HT1080 (cell line): ENCODE measurements around the gene ITPKC. TPM values are rescaled to one million over a fixed set of nuclear protein-coding genes. Genes with fewer than 3 reads are reported as not detected.
"Not testable (repeated sequence)": the region's sequence is repeated elsewhere in the genome, so short reads cannot be mapped to it uniquely, and the experiment has no call there.

Experiments
- DNase-seq: peaks from one replicate; pipeline ENCODE4 v3.0.0-alpha.2; 2015; ENCODE audit warnings: low read depth
- total RNA-seq: library from RNA; depleted of rRNA; stranded (reverse); fragments of >200 nt; shearing (Covaris generic); gene quantifications from 2 replicates; pipeline ENCODE4 v1.2.3, GENCODE V29; 2014

Gene ITPKC
- total RNA-seq, 1 experiment from 2014 or later = 5.2 TPM

DNA sequence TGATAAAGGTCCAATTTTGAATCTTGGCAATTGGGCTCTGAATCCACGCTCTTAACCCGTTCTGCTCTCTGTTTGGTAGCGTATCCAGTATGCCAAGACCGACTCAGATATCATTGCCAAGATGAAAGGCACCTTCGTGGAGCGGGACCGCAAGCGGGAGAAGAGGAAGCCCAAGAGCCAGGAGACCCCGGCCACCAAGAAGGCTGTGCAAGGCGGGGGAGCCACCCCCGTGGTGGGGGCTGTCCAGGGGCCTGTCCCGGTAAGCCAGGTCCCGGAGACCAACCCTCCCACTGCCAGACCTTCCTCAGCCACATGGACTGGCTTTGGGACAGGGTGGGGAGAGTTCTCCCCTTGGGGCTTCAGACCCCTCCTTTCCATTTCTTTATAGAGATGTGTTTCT lies 42.4 kb downstream of the ITPKC start:
- no peak for DNase-seq

DNA sequence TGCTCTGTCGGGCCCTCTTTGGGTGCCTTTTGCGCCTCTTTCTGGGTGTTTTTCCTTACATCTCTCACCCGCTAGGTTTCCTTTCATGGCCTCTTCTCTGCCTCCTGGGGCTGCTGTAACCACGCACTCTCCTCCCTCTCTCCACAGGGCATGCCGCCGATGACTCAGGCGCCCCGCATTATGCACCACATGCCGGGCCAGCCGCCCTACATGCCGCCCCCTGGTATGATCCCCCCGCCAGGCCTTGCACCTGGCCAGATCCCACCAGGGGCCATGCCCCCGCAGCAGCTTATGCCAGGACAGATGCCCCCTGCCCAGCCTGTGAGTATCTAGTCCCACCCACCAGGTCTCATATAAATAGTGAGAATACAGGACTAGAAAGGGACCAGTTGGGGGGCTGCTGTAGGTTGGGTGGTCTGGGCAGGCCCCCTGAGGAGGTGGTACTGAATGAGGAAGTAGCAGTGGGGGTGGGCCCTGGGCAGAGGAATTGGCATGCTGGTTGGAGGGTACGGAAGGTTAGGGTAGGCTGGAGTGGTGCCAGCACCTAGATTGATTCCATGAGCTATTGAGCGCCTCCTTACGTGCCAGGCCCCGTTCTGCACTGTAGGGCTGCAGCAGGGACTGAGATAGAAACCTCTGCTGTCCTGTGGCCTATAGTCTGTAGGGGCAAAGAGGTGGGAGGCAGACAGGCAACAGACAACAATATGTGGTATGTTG lies 46.0 kb downstream of the ITPKC start:
- no peak for DNase-seq

- no peak for DNase-seq
Observed at GRCh38 chr19:40763526-40763925, 46.6 kb downstream of the ITPKC start.

- DNase-seq = no peak
Observed at GRCh38 chr19:40763963-40764362, 47.1 kb downstream of the ITPKC start.

DNA sequence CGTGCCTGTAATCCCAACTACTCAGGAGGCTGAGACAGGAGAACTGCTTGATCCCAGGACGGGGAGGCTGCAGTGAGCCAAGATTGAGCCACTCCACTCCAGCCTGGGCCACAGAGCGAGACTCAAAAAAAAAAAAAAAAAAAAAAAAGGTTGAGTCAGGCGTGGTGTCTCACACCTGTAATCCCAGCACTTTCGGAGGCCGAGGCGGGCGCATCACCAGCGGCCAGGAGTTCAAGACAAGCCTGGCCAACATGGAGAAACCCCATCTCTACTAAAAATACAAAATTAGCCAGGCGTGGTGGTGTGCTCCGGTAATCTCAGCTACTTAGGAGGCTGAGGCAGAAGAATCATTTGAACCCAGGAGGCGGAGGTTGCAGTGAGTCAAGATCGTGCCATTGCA lies 49.5 kb downstream of the ITPKC start:
- DNase-seq = not testable (repeated sequence)

DNA sequence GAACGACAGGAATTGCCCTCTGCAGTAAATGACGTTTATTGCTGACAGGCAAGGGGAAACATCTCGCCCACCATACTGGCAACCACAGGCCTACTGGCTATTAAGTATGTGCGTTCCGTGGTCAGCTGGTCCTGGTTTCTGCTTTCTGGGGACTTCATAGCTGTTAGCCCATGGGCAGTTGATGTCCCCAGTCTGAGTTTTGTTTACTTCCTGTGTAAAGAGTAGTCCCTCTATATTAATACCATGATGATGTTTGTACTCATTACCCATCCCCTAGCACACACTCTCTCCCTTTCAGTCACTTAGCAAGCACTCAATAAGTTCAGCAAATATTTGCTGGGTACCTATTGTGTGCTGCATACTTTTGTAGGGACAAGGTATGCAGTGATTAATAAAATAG lies 52.0 kb downstream of the ITPKC start:
- DNase-seq = no peak

- peak; percentile 66 for DNase-seq
Observed at GRCh38 chr19:40771101-40771862, 54.4 kb downstream of the ITPKC start.

- peak; percentile 80 for DNase-seq
Observed at GRCh38 chr19:40774916-40775631, 58.2 kb downstream of the ITPKC start, which contains the start of gene MIA. TSS of gene MIA (plus strand) at chr19:40775521. CDS start at chr19:40775543, 22 bp downstream.

- no peak for DNase-seq
Observed at GRCh38 chr19:40775632-40776022, 58.7 kb downstream of the ITPKC start.

- no peak for DNase-seq
Observed at GRCh38 chr19:40776364-40776763, 59.5 kb downstream of the ITPKC start.

GRCh38 chr19:40776932-40777644 lies 60.2 kb downstream of the ITPKC start:
- peak; percentile 90 for DNase-seq

- no peak for DNase-seq
Observed at GRCh38 chr19:40777645-40777936, 60.7 kb downstream of the ITPKC start.

DNA sequence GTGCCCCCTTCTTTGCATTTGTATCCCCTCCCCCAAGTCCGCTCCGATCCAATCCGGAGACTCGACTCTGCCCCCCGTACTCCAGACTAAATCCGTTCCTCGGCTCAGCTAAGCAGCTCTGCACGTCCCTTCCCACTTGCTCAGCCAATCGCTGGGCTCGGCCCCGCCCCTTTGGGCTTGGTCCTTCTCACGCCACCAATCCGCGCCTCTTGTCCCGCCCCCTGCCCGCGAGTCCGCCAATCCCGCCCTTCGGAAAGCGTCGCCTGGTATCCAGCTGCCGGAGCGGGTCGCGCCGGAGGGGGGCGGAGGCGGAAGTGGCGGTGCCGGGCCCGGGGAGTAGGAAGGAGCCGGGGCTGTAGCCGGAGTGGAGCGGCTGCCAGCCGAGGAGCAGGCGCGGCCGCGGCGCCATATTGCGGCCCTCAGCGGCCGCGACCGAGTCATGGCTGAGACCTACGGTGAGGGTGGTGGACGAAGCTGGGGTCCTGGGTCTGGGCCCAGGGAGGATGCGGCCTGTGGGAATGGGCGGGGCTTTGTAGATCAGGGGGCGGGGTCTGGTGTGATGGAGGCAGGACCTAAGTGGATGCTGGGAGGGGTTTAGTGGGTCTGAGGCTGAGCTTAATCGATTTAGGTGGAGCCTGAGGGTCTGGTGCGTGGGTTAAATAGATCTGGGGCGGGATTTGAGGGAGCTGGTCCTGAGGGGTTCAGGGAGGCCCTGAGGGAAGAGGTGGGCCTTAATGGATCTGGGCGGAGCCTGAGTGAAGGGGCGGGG lies 61.2 kb downstream of the ITPKC start, which contains the start of gene RAB4B:
RAB4B (plus strand) TSS at position 311 of the 769 bp plus-strand sequence; CDS start at position 440, 129 bp downstream.
- DNase-seq = peak; percentile 100

- no peak for DNase-seq
Observed at GRCh38 chr19:40778706-40779284, 61.9 kb downstream of the ITPKC start.

DNA sequence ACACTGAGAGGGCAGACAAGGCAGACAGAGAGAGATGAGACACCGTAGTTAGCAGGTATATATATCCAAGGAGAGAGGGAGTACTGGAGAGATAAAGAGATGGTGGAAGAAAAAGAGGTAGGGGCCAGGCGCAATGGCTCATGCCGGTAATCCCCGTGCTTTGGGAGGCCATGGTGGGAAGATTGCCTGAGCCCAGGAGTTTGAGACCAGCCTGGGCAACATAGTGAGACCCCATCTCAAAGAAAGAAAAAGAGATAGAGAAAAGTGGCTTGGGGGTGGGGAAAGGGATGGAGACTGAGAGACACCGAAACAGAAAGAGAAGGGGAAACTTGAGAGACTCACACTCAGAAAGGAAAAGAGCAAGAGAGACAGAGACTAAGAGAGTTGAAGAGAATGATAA lies 63.7 kb downstream of the ITPKC start:
- no peak for DNase-seq

DNA sequence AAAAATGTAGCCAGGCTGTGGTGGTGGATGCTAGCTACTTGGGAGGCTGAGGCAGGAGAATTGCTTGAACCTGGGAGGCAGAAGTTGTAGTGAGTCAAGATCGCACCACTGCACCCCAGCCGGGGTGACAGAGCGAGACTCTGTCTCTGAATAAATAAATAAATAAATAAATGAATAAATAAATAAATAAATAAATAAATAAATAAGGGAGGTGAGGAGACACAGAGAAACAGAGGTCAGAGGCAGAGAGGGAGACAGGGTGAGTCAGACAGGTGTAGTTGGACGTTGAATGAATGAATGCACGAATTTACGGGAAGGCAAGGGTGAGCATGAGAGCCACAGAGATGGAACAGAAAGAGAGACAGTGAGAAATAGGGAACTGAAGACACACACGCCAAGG lies 64.2 kb downstream of the ITPKC start:
- no peak for DNase-seq

- DNase-seq = no peak
Observed at GRCh38 chr19:40783711-40784110, 66.8 kb downstream of the ITPKC start.

DNA sequence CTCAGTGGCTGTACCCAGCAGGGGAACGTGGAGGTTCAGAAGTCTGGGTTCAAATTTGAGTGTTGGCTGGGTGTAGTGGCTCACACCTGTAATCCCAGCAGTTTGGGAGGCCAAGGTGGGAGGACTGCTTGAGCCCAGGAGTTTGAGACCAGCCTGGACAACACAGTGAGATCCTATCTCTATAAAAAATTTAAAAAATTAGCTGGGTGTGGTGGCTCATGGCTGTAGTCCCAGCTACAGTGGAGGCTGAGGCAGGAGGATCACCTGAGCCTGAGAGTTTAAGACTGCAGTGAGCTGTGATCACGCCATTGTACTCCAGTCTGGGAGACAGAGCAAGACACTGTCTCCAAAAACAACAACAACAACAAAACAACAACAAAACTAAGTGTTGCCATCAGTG lies 67.2 kb downstream of the ITPKC start:
- DNase-seq = not testable (repeated sequence)

- DNase-seq = no peak
Observed at GRCh38 chr19:40785526-40785925, 68.6 kb downstream of the ITPKC start.
